CD14-positive monocyte (primary cell): Measurements from ENCODE around the gene CCNY. TPM values are rescaled to one million over a fixed set of nuclear protein-coding genes. Genes with fewer than 3 reads are reported as not detected.
"Not testable (repeated sequence)": the region's sequence is repeated elsewhere in the genome, so short reads cannot be mapped to it uniquely, and the experiment has no call there.

Experiments used
- DNase-seq, 3 donors: peaks; one replicate each; pipeline ENCODE4 v3.0.0-alpha.2; 2011 to 2022
- H2AFZ ChIP-seq: 2 replicates; pipeline ENCODE4 v1.6.0; 2012; ENCODE audit warnings: mild to moderate bottlenecking, low read depth, low read length, inconsistent platforms; ENCODE audit not compliant: insufficient read depth, poor library complexity, severe bottlenecking
- H3K27ac ChIP-seq, 2 donors: 1 replicate in 1 of 2; 2 replicates in 1 of 2; pipeline ENCODE4 v1.5.1; 2012 to 2013; ENCODE audit warnings: low read length in 2 of 2, control low read depth in 1 of 2, inconsistent platforms in 1 of 2, low read depth in 1 of 2, mild to moderate bottlenecking in 1 of 2
- H3K27me3 ChIP-seq, 2 donors: one replicate each; pipeline versions ENCODE4 v1.6.0 to v1.6.1; 2011 to 2013; ENCODE audit warnings: low read length in 2 of 2; ENCODE audit not compliant: control insufficient read depth in 2 of 2, insufficient read depth in 2 of 2
- H3K36me3 ChIP-seq, 2 donors: replicated peaks in 1 of 2; 1 replicate in 1 of 2; 2 replicates in 1 of 2; pipeline versions ENCODE4 v1.5.1 to v1.6.1; 2012 to 2013; ENCODE audit warnings: low read length in 2 of 2, control low read depth in 1 of 2, inconsistent platforms in 1 of 2, mild to moderate bottlenecking in 1 of 2; ENCODE audit not compliant: insufficient read depth in 2 of 2, control insufficient read depth in 1 of 2
- H3K4me1 ChIP-seq, 2 donors: 1 replicate in 1 of 2; 2 replicates in 1 of 2; pipeline versions ENCODE4 v1.5.1 to v1.6.1; 2012 to 2013; ENCODE audit warnings: low read length in 2 of 2, control low read depth in 1 of 2, inconsistent platforms in 1 of 2, mild to moderate bottlenecking in 1 of 2, moderate library complexity in 1 of 2; ENCODE audit not compliant: insufficient read depth in 2 of 2, control insufficient read depth in 1 of 2
- H3K4me2 ChIP-seq: replicated peaks from 2 replicates; pipeline ENCODE3; 2012; ENCODE audit warnings: low read length, moderate library complexity, mild to moderate bottlenecking; ENCODE audit not compliant: poor library complexity, severe bottlenecking; ENCODE audit errors: extremely low read depth
- H3K4me3 ChIP-seq, 3 experiments: fragments of 200-600 bp in 1 of 3; sonication (generic) in 1 of 3; replicated peaks in 1 of 3; 1 replicate in 2 of 3; 2 replicates in 1 of 3; pipeline ENCODE4 v1.5.1; 2011 to 2013; ENCODE audit warnings: low read length in 3 of 3, mild to moderate bottlenecking in 3 of 3, control low read depth in 2 of 3, low read depth in 2 of 3, inconsistent platforms in 1 of 3, moderate library complexity in 1 of 3
- H3K79me2 ChIP-seq: 2 replicates; pipeline ENCODE4 v1.6.0; 2012; ENCODE audit warnings: mild to moderate bottlenecking, control low read depth, inconsistent platforms, low read length, moderate library complexity; ENCODE audit not compliant: insufficient read depth
- H3K9ac ChIP-seq: 2 replicates; pipeline ENCODE4 v1.6.0; 2017; ENCODE audit warnings: low read length, mild to moderate bottlenecking; ENCODE audit not compliant: insufficient read depth, poor library complexity, severe bottlenecking
- H3K9me3 ChIP-seq, 2 donors: replicated peaks in 1 of 2; 1 replicate in 1 of 2; 2 replicates in 1 of 2; pipeline versions ENCODE4 v1.5.1 to v1.6.1; 2012 to 2013; ENCODE audit warnings: low read length in 2 of 2, control low read depth in 1 of 2; ENCODE audit not compliant: control insufficient read depth in 1 of 2, insufficient read depth in 1 of 2
- H4K20me1 ChIP-seq: 2 replicates; pipeline ENCODE4 v1.6.0; 2012; ENCODE audit warnings: mild to moderate bottlenecking, low read length, control low read depth, moderate library complexity; ENCODE audit not compliant: insufficient read depth
- H3K27ac Mint-ChIP-seq, 7 donors: one replicate each; pipeline ENCODE4 v1.8.0; 2020; ENCODE audit warnings: mild to moderate bottlenecking in 7 of 7, mixed read lengths in 7 of 7, moderate library complexity in 6 of 7, inconsistent platforms in 2 of 7
- H3K27me3 Mint-ChIP-seq, 3 donors: one replicate each; pipeline ENCODE4 v1.8.0; 2021 to 2022; ENCODE audit warnings: low read depth in 3 of 3, mild to moderate bottlenecking in 3 of 3, mixed read lengths in 3 of 3, moderate library complexity in 3 of 3, inconsistent platforms in 1 of 3
- H3K36me3 Mint-ChIP-seq, 2 donors: one replicate each; pipeline ENCODE4 v1.8.0; 2020; ENCODE audit warnings: mixed read lengths in 2 of 2, inconsistent platforms in 1 of 2, mild to moderate bottlenecking in 1 of 2
- H3K4me1 Mint-ChIP-seq: one replicate; pipeline ENCODE4 v1.8.0; 2020; ENCODE audit warnings: mild to moderate bottlenecking, mixed read lengths
- H3K4me3 Mint-ChIP-seq, 2 donors: one replicate each; pipeline ENCODE4 v1.8.0; 2020; ENCODE audit warnings: mild to moderate bottlenecking in 2 of 2, mixed read lengths in 2 of 2, moderate library complexity in 1 of 2
- H3K9me3 Mint-ChIP-seq, 7 donors: one replicate each; pipeline ENCODE4 v1.8.0; 2020 to 2022; ENCODE audit warnings: mixed read lengths in 7 of 7, mild to moderate bottlenecking in 6 of 7, moderate library complexity in 6 of 7, inconsistent platforms in 2 of 7
- CTCF ChIP-seq: fragments of 200-600 bp; IDR thresholded peaks from one replicate; pipeline ENCODE4 v1.8.0; 2022; ENCODE audit warnings: antibody characterized with exemption, mild to moderate bottlenecking
- WGBS: methylation state at CpG from one replicate; pipeline ENCODE4 v1.1.5; 2013; ENCODE audit warnings: missing lambda C conversion rate; ENCODE audit not compliant: insufficient coverage; 5-methylcytosine and 5-hydroxymethylcytosine counted together
- intact Hi-C, 2 donors: fragments of 100-400 bp; cut with micrococcal nuclease; formaldehyde crosslinking; loops; one replicate each; pipeline versions ENCODE4 v1.15.0 to v1.15.1; 2023
- polyA plus RNA-seq, 3 donors: library from polyadenylated mRNA; depleted of rRNA in 1 of 3; unstranded in 2 of 3; stranded (reverse) in 1 of 3; fragments of 300-500 nt in 2 of 3; fragments of >200 nt in 1 of 3; fragmentation: Illumina TruSeq in 2 of 3; gene quantifications; 1 replicate in 2 of 3; 2 replicates in 1 of 3; pipeline ENCODE4 v1.2.3, GENCODE V29; 2012 to 2021

CCNY gene
- polyA plus RNA-seq, 3 donors, result 39.9 to 116 (median 64.8) TPM

DNA sequence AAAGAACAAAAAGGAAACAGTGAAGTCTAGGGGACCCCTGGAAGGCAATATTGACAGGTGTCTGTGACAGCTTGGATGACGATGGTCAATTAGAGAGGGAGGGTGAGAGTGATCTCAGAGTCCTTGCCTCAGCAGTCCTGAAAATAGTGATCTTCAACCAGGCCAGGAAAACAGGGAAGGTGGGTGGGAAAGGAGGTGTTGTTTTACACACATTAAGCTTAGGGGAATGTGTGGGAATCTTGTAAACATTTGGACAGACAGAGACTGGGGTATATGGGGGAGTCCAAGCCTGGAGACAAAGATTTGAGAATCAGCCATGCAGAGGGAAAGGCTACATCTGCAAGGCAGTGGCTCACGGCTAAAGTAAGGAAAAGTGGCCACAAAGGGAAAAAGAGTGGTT lies 27.5 kb upstream of the CCNY start:
- H3K27ac ChIP-seq, result no peak overlapping the region
- no peaks in the 10 kb centered on the region for H4K20me1 ChIP-seq
- no peaks in the 10 kb centered on the region for H3K27me3 ChIP-seq
- H3K4me2 ChIP-seq, result no peak overlapping the region
- H3K79me2 ChIP-seq, result no peaks in the 10 kb centered on the region
- H3K4me1 ChIP-seq, result no peaks in the 10 kb centered on the region
- H3K36me3 ChIP-seq, result no peaks in the 10 kb centered on the region
- WGBS, result 68% methylated on average over 2 of the region's 2 CpGs
- peaks cover 0 to 8% (median under 1%) of the 10 kb centered on the region in 7 donors for H3K9me3 Mint-ChIP-seq
- no peak for TF ChIP-seq CTCF
- H3K27me3 Mint-ChIP-seq, result peaks cover 17 to 25% (median 22%) of the 10 kb centered on the region in 3 donors
- peaks cover 12% of the 10 kb centered on the region for H3K4me1 Mint-ChIP-seq
- peak overlapping the region in 1 of 2 donors; percentile 18 for H3K4me3 Mint-ChIP-seq
- H3K9ac ChIP-seq, result no peak overlapping the region
- intact Hi-C loops, result no loop called here
- no peak overlapping the region for H3K4me3 ChIP-seq
- no peak for DNase-seq
- no peaks in the 10 kb centered on the region for H3K9me3 ChIP-seq
- H3K36me3 Mint-ChIP-seq, result no peaks in the 10 kb centered on the region
- H2AFZ ChIP-seq, result no peak overlapping the region
- no peak overlapping the region for H3K27ac Mint-ChIP-seq

- H3K9me3 ChIP-seq, H3K4me1 ChIP-seq, intact Hi-C loops, H3K27me3 ChIP-seq, H3K4me3 ChIP-seq, H3K27me3 Mint-ChIP-seq, DNase-seq, H3K79me2 ChIP-seq, H3K9ac ChIP-seq, H3K4me1 Mint-ChIP-seq, H4K20me1 ChIP-seq, H3K27ac ChIP-seq, H3K4me3 Mint-ChIP-seq, H3K27ac Mint-ChIP-seq, H2AFZ ChIP-seq, H3K4me2 ChIP-seq: not testable (repeated sequence)
- peaks cover 0 to 18% (median 8%) of the 10 kb centered on the region in 7 donors for H3K9me3 Mint-ChIP-seq
- WGBS, result no CpG with 5 or more reads among the region's 2 CpGs
- peaks cover 23 to 32% of the 10 kb centered on the region in 2 donors for H3K36me3 Mint-ChIP-seq
- peaks cover 0 to 12% of the 10 kb centered on the region in 2 donors for H3K36me3 ChIP-seq
Measured at GRCh38 chr10:35314142-35314541, 22.2 kb upstream of the CCNY start.

DNA sequence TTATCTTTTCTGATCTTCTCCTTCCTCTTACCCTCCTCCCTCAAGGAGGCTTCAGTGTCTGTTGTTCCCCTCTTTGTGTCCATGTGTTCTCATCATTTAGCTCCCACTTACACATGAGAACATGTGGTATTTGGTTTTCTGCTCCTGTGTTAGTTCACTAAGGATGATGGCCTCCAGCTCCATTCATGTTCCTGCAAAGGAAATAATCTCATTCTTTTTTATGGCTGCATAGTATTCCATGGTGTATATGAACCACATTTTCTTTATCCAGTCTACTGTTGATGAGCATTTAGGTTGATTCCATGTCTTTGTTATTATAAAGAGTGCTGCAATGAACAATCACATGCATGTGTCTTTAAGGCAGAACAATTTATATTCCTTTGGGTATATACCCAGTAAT lies 21.1 kb upstream of the CCNY start:
- peaks cover 25 to 39% of the 10 kb centered on the region in 2 donors for H3K36me3 Mint-ChIP-seq
- H3K4me1 ChIP-seq, intact Hi-C loops, DNase-seq, H3K27me3 Mint-ChIP-seq, H3K79me2 ChIP-seq, H3K4me2 ChIP-seq, H3K4me1 Mint-ChIP-seq, H3K27ac Mint-ChIP-seq, H2AFZ ChIP-seq, H3K27me3 ChIP-seq, H3K4me3 ChIP-seq, H3K9ac ChIP-seq, H3K9me3 ChIP-seq, H3K4me3 Mint-ChIP-seq, H3K27ac ChIP-seq, H4K20me1 ChIP-seq: not testable (repeated sequence)
- peaks cover 0 to 18% (median 8%) of the 10 kb centered on the region in 7 donors for H3K9me3 Mint-ChIP-seq
- peaks cover under 1 to 12% of the 10 kb centered on the region in 2 donors for H3K36me3 ChIP-seq
